Measurements from ENCODE around the gene SLBP.

Gene SLBP

DNA sequence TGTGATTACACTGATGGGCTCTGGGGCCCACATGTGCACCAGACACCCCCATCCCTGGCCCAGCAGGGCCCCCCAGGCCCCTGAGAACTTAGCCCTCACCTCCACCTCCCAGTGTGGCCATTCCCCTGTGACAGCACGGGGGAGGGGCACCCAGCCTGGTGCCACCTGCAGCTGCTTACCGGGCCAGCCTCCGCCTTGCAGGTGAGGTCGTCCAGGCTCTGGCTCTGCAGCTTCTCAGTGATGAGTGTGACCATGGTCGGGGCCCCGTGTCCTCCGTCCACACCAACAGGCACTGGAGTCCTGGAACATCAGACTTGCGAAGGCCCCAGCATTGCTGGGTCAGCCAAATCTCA, 43.7 kb downstream of the SLBP start:
- no peak for TF ChIP-seq CTCF (conservative IDR thresholded peaks at IDR 0.05)
- no peak overlapping the region for H3K27ac ChIP-seq

GRCh38 chr4:1667273-1667672, 44.8 kb downstream of the SLBP start:
- H3K27ac ChIP-seq: no peak overlapping the region

GRCh38 chr4:1666391-1666790, 45.7 kb downstream of the SLBP start:
- TF ChIP-seq CTCF (conservative IDR thresholded peaks at IDR 0.05): no peak
- H3K27ac ChIP-seq: 0 out of 2 replicates have a peak overlapping the region, but pooled peaks have one; percentile 16

More at GRCh38 chr4:1667273-1667672, 44.8 kb downstream of the SLBP start:
- no peak for TF ChIP-seq CTCF (conservative IDR thresholded peaks at IDR 0.05)

GRCh38 chr4:1664141-1664540, 48.0 kb downstream of the SLBP start:
- no peak for TF ChIP-seq CTCF (conservative IDR thresholded peaks at IDR 0.05)
- H3K27ac ChIP-seq: no peak overlapping the region

DNA sequence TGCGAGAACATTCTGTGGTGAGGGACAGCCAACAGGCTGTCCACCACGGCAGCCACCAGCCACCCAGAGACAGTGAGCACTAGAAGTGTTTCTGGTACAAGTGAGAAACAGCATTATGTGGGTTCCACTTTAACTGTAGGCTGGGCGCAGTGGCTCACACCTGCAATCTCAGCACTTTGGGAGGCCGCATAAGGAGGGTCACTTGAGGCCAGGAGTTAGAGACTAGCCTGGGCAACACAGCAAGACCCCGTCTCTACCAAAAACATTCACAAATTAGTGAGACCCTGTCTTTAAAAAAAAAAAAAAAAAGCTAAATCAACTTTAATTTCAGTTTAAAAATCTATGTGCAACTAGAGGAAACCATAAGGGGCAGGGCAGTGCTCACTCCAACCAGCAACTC, 48.6 kb downstream of the SLBP start:
- no peak for TF ChIP-seq CTCF (conservative IDR thresholded peaks at IDR 0.05)
- no peak overlapping the region for H3K27ac ChIP-seq

DNA sequence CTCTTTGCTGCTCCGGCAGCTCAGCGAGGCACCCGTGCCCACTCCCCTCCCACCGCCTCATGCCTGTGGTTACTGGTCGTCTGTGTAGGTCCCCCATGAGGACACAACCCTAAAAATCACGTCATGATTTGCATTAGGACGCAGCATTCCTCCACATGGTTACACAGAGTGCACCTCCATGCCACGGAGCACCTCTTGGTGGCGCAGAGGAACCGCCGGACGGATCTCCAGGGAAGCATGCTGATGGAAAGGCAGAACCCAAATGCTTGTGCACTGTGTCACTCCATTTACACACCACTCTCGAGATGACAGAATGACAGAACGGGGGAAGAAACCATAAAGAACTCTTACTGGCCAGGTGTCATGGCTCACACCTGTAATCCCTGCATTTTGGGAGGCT, 50.4 kb downstream of the SLBP start:
- H3K27ac ChIP-seq: no peak overlapping the region
- no peak for TF ChIP-seq CTCF (conservative IDR thresholded peaks at IDR 0.05)

- no peak overlapping the region for H3K27ac ChIP-seq
- TF ChIP-seq CTCF (conservative IDR thresholded peaks at IDR 0.05): no peak
Measured at GRCh38 chr4:1660948-1661677, 51.0 kb downstream of the SLBP start.
